Upper lobe of left lung (tissue), 4 donors: ENCODE measurements around the gene KRT85.

Experiments
- CTCF ChIP-seq, 6 experiments: fragments of 450-650 bp in 4 of 6; fragments of 200-600 bp in 2 of 6; sonication (generic) in 2 of 6; IDR thresholded peaks; one replicate each; pipeline ENCODE4 v1.5.1; 2016 to 2019; ENCODE audit warnings: antibody characterized with exemption in 6 of 6
- EP300 ChIP-seq, 4 donors: sonication (generic); formaldehyde crosslinking; IDR thresholded peaks; one replicate each; pipeline ENCODE4 v1.5.1; 2017; ENCODE audit warnings: antibody characterized with exemption in 4 of 4, control low read depth in 2 of 4
- POLR2A ChIP-seq, 4 donors: fragments of 450-650 bp; IDR thresholded peaks; one replicate each; pipeline ENCODE4 v1.5.1; 2016 to 2017; ENCODE audit warnings: antibody characterized with exemption in 4 of 4, mild to moderate bottlenecking in 2 of 4

GRCh38 chr12:52366738-52367485, at the start of gene KRT85:
- TF ChIP-seq POLR2A (IDR thresholded peaks at IDR 0.05) (no peak), EP300 (IDR thresholded peaks at IDR 0.05) (no peak), CTCF (IDR thresholded peaks at IDR 0.05) (no peak)
